Astrocyte of the spinal cord (primary cell): Measurements from ENCODE around the gene SFT2D3.

ENCODE experiments used
- DNase-seq: peaks from one replicate; pipeline ENCODE4 v3.0.0; 2011; ENCODE audit warnings: low read depth, low spot score
- H3K4me3 ChIP-seq: 2 replicates; pipeline ENCODE4 v1.5.1; 2011; ENCODE audit warnings: low read depth, mild to moderate bottlenecking, low read length, moderate library complexity
- CTCF ChIP-seq: IDR thresholded peaks from 2 replicates; pipeline ENCODE4 v1.5.1; 2012; ENCODE audit warnings: low read depth, mild to moderate bottlenecking, low read length, inconsistent platforms
- in situ Hi-C: cut with HindIII; loops from 2 replicates; pipeline ENCODE4 v1.10.0; 2017; ENCODE audit warnings: low sequenced_read_pairs

The SFT2D3 gene

GRCh38 chr2:127721311-127721977 is 20.1 kb downstream of the SFT2D3 start:
- no peak overlapping the region for H3K4me3 ChIP-seq
- in situ Hi-C loops, result no loop called here
- peak; percentile 15 for DNase-seq
- TF ChIP-seq CTCF, result no peak

- no peak for TF ChIP-seq CTCF
- in situ Hi-C loops, result no loop called here
- H3K4me3 ChIP-seq, result no peak overlapping the region
- DNase-seq, result peak; percentile 29
Measured at GRCh38 chr2:127721978-127722355, 20.7 kb downstream of the SFT2D3 start.

- no peak for DNase-seq
- TF ChIP-seq CTCF, result no peak
- no peak overlapping the region for H3K4me3 ChIP-seq
- in situ Hi-C loops, result no loop called here
Measured at GRCh38 chr2:127722807-127723206, 21.5 kb downstream of the SFT2D3 start.

GRCh38 chr2:127726158-127726880 is 25.0 kb downstream of the SFT2D3 start:
- in situ Hi-C loops, result no loop called here
- no peak overlapping the region for H3K4me3 ChIP-seq
- DNase-seq, result no peak
- TF ChIP-seq CTCF, result no peak

GRCh38 chr2:127733113-127733815 is 32.0 kb downstream of the SFT2D3 start:
- no peak for TF ChIP-seq CTCF
- in situ Hi-C loops, result no loop called here
- H3K4me3 ChIP-seq, result no peak overlapping the region
- no peak for DNase-seq

- no peak overlapping the region for H3K4me3 ChIP-seq
- peak; percentile 25 for DNase-seq
- no peak for TF ChIP-seq CTCF
- in situ Hi-C loops, result no loop called here
Measured at GRCh38 chr2:127733816-127734537, 32.7 kb downstream of the SFT2D3 start.
